Hematopoietic multipotent progenitor cell treated with erythropoietin and hydrocortisone succinate and interleukin-3 and kit ligand, for 17 days (in vitro differentiated cells): ENCODE measurements around the gene PCDHGA10.
"Not testable (repeated sequence)": the region's sequence is repeated elsewhere in the genome, so short reads cannot be mapped to it uniquely, and the experiment has no call there.

Source experiments
- DNase-seq: peaks from one replicate; pipeline ENCODE4 v3.0.0-alpha.2; 2015; ENCODE audit warnings: low spot score

PCDHGA10 gene

GRCh38 chr5:141420855-141421488 lies 8.2 kb downstream of the PCDHGA10 start, which contains the start of gene PCDHGA11:
Gene PCDHGA11 (plus strand): TSS chr5:141421051. CDS start chr5:141421228, 177 bp downstream.
- DNase-seq, result peak; percentile 48

GRCh38 chr5:141421489-141421855 lies 8.7 kb downstream of the PCDHGA10 start:
- DNase-seq, result no peak

- no peak for DNase-seq
These were observed 10.0 kb downstream of the PCDHGA10 start for GRCh38 chr5:141422742-141423291.

GRCh38 chr5:141427783-141428426 lies 15.1 kb downstream of the PCDHGA10 start:
- no peak for DNase-seq

GRCh38 chr5:141430332-141431113 lies 17.7 kb downstream of the PCDHGA10 start, which contains the start of gene PCDHGA12:
Gene PCDHGA12 (plus strand): TSS chr5:141430507. CDS start chr5:141430760, 253 bp downstream.
- DNase-seq, result no peak

- DNase-seq, result no peak
These were observed 18.5 kb downstream of the PCDHGA10 start for GRCh38 chr5:141431286-141431685.

- DNase-seq, result not testable (repeated sequence)
These were observed 19.5 kb downstream of the PCDHGA10 start for GRCh38 chr5:141432308-141432707.

- not testable (repeated sequence) for DNase-seq
These were observed 19.9 kb downstream of the PCDHGA10 start for GRCh38 chr5:141432726-141433125.

- DNase-seq, result no peak
These were observed 21.2 kb downstream of the PCDHGA10 start for GRCh38 chr5:141434006-141434405.

GRCh38 chr5:141437221-141437620 lies 24.4 kb downstream of the PCDHGA10 start:
- DNase-seq, result no peak

GRCh38 chr5:141439411-141440141 lies 26.8 kb downstream of the PCDHGA10 start:
- DNase-seq, result no peak

- DNase-seq, result no peak
These were observed 27.6 kb downstream of the PCDHGA10 start for GRCh38 chr5:141440341-141440740.

- DNase-seq, result no peak
These were observed 28.9 kb downstream of the PCDHGA10 start for GRCh38 chr5:141441571-141442170.

- no peak for DNase-seq
These were observed 52.6 kb downstream of the PCDHGA10 start for GRCh38 chr5:141465351-141465750.
